ENCODE measurements around the gene UBD. TPM values are rescaled to one million over a fixed set of nuclear protein-coding genes. Genes with fewer than 3 reads are reported as not detected.

The UBD gene
- total RNA-seq, 1 donor from 2014 or later: 1.6 TPM

GRCh38 chr6:29510746-29511300 lies 48.7 kb downstream of the UBD start:
- H3K9ac ChIP-seq (ENCODE audit: low read depth in 1 of 3, low read length in 3 of 3): no peak overlapping the region
- no peak overlapping the region for H3K4me3 ChIP-seq (ENCODE audit: low read length in 3 of 3)
- no peaks in the 10 kb centered on the region for H3K36me3 ChIP-seq (ENCODE audit: control insufficient read depth in 3 of 3, insufficient read depth in 3 of 3, low read length in 3 of 3)
- peaks cover 0 to 7% (median 0%) of the 10 kb centered on the region in 3 donors for H3K27me3 ChIP-seq (ENCODE audit: control insufficient read depth in 3 of 3, insufficient read depth in 3 of 3, low read length in 3 of 3)
- no peaks in the 10 kb centered on the region for H3K9me3 ChIP-seq (ENCODE audit: control insufficient read depth in 3 of 3, low read length in 3 of 3)
- no peaks in the 10 kb centered on the region for H3K4me1 ChIP-seq (ENCODE audit: control insufficient read depth in 3 of 3, insufficient read depth in 3 of 3, low read length in 3 of 3)
- H3K27ac ChIP-seq (ENCODE audit: low read depth, low read length): no peak overlapping the region

GRCh38 chr6:29510202-29510601 lies 49.3 kb downstream of the UBD start:
- Histone ChIP-seq H3K36me3 (ENCODE audit: control insufficient read depth in 3 of 3, insufficient read depth in 3 of 3, low read length in 3 of 3) (no peaks in the 10 kb centered on the region), H3K4me3 (ENCODE audit: low read length in 3 of 3) (no peak overlapping the region), H3K27ac (ENCODE audit: low read depth, low read length) (no peak overlapping the region), H3K9me3 (ENCODE audit: control insufficient read depth in 3 of 3, low read length in 3 of 3) (no peaks in the 10 kb centered on the region), H3K4me1 (ENCODE audit: control insufficient read depth in 3 of 3, insufficient read depth in 3 of 3, low read length in 3 of 3) (no peaks in the 10 kb centered on the region), H3K9ac (ENCODE audit: low read depth in 1 of 3, low read length in 3 of 3) (no peak overlapping the region), H3K27me3 (ENCODE audit: control insufficient read depth in 3 of 3, insufficient read depth in 3 of 3, low read length in 3 of 3) (peaks cover 0 to 7% (median 0%) of the 10 kb centered on the region in 3 donors)

- peaks cover 0 to 7% (median 0%) of the 10 kb centered on the region in 3 donors for H3K27me3 ChIP-seq (ENCODE audit: control insufficient read depth in 3 of 3, insufficient read depth in 3 of 3, low read length in 3 of 3)
- no peaks in the 10 kb centered on the region for H3K4me1 ChIP-seq (ENCODE audit: control insufficient read depth in 3 of 3, insufficient read depth in 3 of 3, low read length in 3 of 3)
- no peaks in the 10 kb centered on the region for H3K36me3 ChIP-seq (ENCODE audit: control insufficient read depth in 3 of 3, insufficient read depth in 3 of 3, low read length in 3 of 3)
- no peak overlapping the region for H3K9ac ChIP-seq (ENCODE audit: low read depth in 1 of 3, low read length in 3 of 3)
- H3K27ac ChIP-seq (ENCODE audit: low read depth, low read length): no peak overlapping the region
- H3K4me3 ChIP-seq (ENCODE audit: low read length in 3 of 3): no peak overlapping the region
- H3K9me3 ChIP-seq (ENCODE audit: control insufficient read depth in 3 of 3, low read length in 3 of 3): no peaks in the 10 kb centered on the region
These were observed 49.8 kb downstream of the UBD start for GRCh38 chr6:29509711-29510110.

GRCh38 chr6:29509239-29509638 lies 50.3 kb downstream of the UBD start:
- Histone ChIP-seq H3K27ac (ENCODE audit: low read depth, low read length) (no peak overlapping the region), H3K36me3 (ENCODE audit: control insufficient read depth in 3 of 3, insufficient read depth in 3 of 3, low read length in 3 of 3) (no peaks in the 10 kb centered on the region), H3K9me3 (ENCODE audit: control insufficient read depth in 3 of 3, low read length in 3 of 3) (no peaks in the 10 kb centered on the region), H3K27me3 (ENCODE audit: control insufficient read depth in 3 of 3, insufficient read depth in 3 of 3, low read length in 3 of 3) (peaks cover 0 to 4% (median 0%) of the 10 kb centered on the region in 3 donors), H3K9ac (ENCODE audit: low read depth in 1 of 3, low read length in 3 of 3) (no peak overlapping the region), H3K4me3 (ENCODE audit: low read length in 3 of 3) (no peak overlapping the region), H3K4me1 (ENCODE audit: control insufficient read depth in 3 of 3, insufficient read depth in 3 of 3, low read length in 3 of 3) (no peaks in the 10 kb centered on the region)

GRCh38 chr6:29507319-29507718 lies 52.2 kb downstream of the UBD start:
- Histone ChIP-seq H3K9me3 (ENCODE audit: control insufficient read depth in 3 of 3, low read length in 3 of 3) (no peaks in the 10 kb centered on the region), H3K27ac (ENCODE audit: low read depth, low read length) (no peak overlapping the region), H3K4me3 (ENCODE audit: low read length in 3 of 3) (no peak overlapping the region), H3K9ac (ENCODE audit: low read depth in 1 of 3, low read length in 3 of 3) (no peak overlapping the region), H3K36me3 (ENCODE audit: control insufficient read depth in 3 of 3, insufficient read depth in 3 of 3, low read length in 3 of 3) (no peaks in the 10 kb centered on the region), H3K27me3 (ENCODE audit: control insufficient read depth in 3 of 3, insufficient read depth in 3 of 3, low read length in 3 of 3) (peaks cover 0 to 7% (median 3%) of the 10 kb centered on the region in 3 donors), H3K4me1 (ENCODE audit: control insufficient read depth in 3 of 3, insufficient read depth in 3 of 3, low read length in 3 of 3) (no peaks in the 10 kb centered on the region)

GRCh38 chr6:29506446-29507067 lies 53.0 kb downstream of the UBD start:
- no peak overlapping the region for H3K27ac ChIP-seq (ENCODE audit: low read depth, low read length)
- no peak overlapping the region for H3K4me3 ChIP-seq (ENCODE audit: low read length in 3 of 3)
- no peak overlapping the region for H3K9ac ChIP-seq (ENCODE audit: low read depth in 1 of 3, low read length in 3 of 3)
- H3K27me3 ChIP-seq (ENCODE audit: control insufficient read depth in 3 of 3, insufficient read depth in 3 of 3, low read length in 3 of 3): peaks cover 0 to 7% (median 4%) of the 10 kb centered on the region in 3 donors
- H3K36me3 ChIP-seq (ENCODE audit: control insufficient read depth in 3 of 3, insufficient read depth in 3 of 3, low read length in 3 of 3): no peaks in the 10 kb centered on the region
- H3K9me3 ChIP-seq (ENCODE audit: control insufficient read depth in 3 of 3, low read length in 3 of 3): no peaks in the 10 kb centered on the region
- no peaks in the 10 kb centered on the region for H3K4me1 ChIP-seq (ENCODE audit: control insufficient read depth in 3 of 3, insufficient read depth in 3 of 3, low read length in 3 of 3)

- H3K9me3 ChIP-seq (ENCODE audit: control insufficient read depth in 3 of 3, low read length in 3 of 3): no peaks in the 10 kb centered on the region
- H3K27ac ChIP-seq (ENCODE audit: low read depth, low read length): no peak overlapping the region
- H3K27me3 ChIP-seq (ENCODE audit: control insufficient read depth in 3 of 3, insufficient read depth in 3 of 3, low read length in 3 of 3): peaks cover 0 to 10% (median 4%) of the 10 kb centered on the region in 3 donors
- no peak overlapping the region for H3K9ac ChIP-seq (ENCODE audit: low read depth in 1 of 3, low read length in 3 of 3)
- no peaks in the 10 kb centered on the region for H3K4me1 ChIP-seq (ENCODE audit: control insufficient read depth in 3 of 3, insufficient read depth in 3 of 3, low read length in 3 of 3)
- H3K4me3 ChIP-seq (ENCODE audit: low read length in 3 of 3): no peak overlapping the region
- H3K36me3 ChIP-seq (ENCODE audit: control insufficient read depth in 3 of 3, insufficient read depth in 3 of 3, low read length in 3 of 3): no peaks in the 10 kb centered on the region
These were observed 53.7 kb downstream of the UBD start for GRCh38 chr6:29505808-29506207.

Small RNA genes within 50 kb of the gene (small RNA-seq; reads per million reads assigned to genes)
- gene SNORD32B: 0.42 reads per million, percentile 53 among the genes with 10 or more reads in this experiment
- gene TMEM183AP1: not detected

Other genes starting within 250 kb of the UBD start
- gene OR5V1, start 190.9 kb downstream of the UBD start, total RNA-seq: not detected
- not detected for gene OR12D3, start 184.4 kb downstream of the UBD start, total RNA-seq
- not detected for gene OR12D2, start 164.1 kb downstream of the UBD start, total RNA-seq
- not detected for gene OR12D1, start 144.8 kb downstream of the UBD start, total RNA-seq
- gene OR10C1, start 120.4 kb downstream of the UBD start, total RNA-seq: not detected
- not detected for gene OR11A1, start 102.7 kb downstream of the UBD start, total RNA-seq
- not detected for gene OR2H1, start 102.6 kb downstream of the UBD start, total RNA-seq
- gene MAS1L, start 71.8 kb downstream of the UBD start, total RNA-seq: not detected
- not detected for gene OR2H2, start 25.4 kb upstream of the UBD start, total RNA-seq
- 9.9 TPM for gene GABBR1, start 73.5 kb upstream of the UBD start, total RNA-seq
- not detected for gene MOG, start 97.4 kb upstream of the UBD start, total RNA-seq
- gene ZFP57, start 121.4 kb upstream of the UBD start, total RNA-seq: not detected
- 12.0 TPM for gene HLA-F, start 163.7 kb upstream of the UBD start, total RNA-seq